Amniotic stem cell (primary cell): ENCODE measurements around the gene OSBP.
A peak's percentile ranks its signal among the peaks of the same experiment; 100 is the strongest.

ENCODE experiments used
- DNase-seq: peaks from one replicate; lab custom pipeline; 2025; lab: John Stamatoyannopoulos, UW

OSBP gene

GRCh38 chr11:59602432-59602831, 13.1 kb downstream of the OSBP start:
- no peak for DNase-seq

GRCh38 chr11:59601788-59602187, 13.8 kb downstream of the OSBP start:
- DNase-seq, result no peak

- DNase-seq, result no peak
These were observed 14.9 kb downstream of the OSBP start for GRCh38 chr11:59600636-59601035.

GRCh38 chr11:59600234-59600633, 15.3 kb downstream of the OSBP start:
- no peak for DNase-seq

- no peak for DNase-seq
These were observed 16.6 kb downstream of the OSBP start for GRCh38 chr11:59598961-59599360.

- no peak for DNase-seq
These were observed 31.3 kb downstream of the OSBP start for GRCh38 chr11:59584294-59584693.

GRCh38 chr11:59582006-59582405, 33.6 kb downstream of the OSBP start:
- DNase-seq, result no peak

- DNase-seq, result no peak
These were observed 37.2 kb downstream of the OSBP start for GRCh38 chr11:59578369-59578768.

- DNase-seq, result no peak
These were observed 40.1 kb downstream of the OSBP start for GRCh38 chr11:59575505-59575904.

GRCh38 chr11:59574932-59575502, 40.6 kb downstream of the OSBP start:
- no peak for DNase-seq

- peak; percentile 7 for DNase-seq
These were observed 41.1 kb downstream of the OSBP start for GRCh38 chr11:59574467-59574866.

GRCh38 chr11:59573216-59573615, 42.4 kb downstream of the OSBP start:
- peak; percentile 11 for DNase-seq

- no peak for DNase-seq
These were observed 43.5 kb downstream of the OSBP start for GRCh38 chr11:59572091-59572490.

- no peak for DNase-seq
These were observed 53.3 kb downstream of the OSBP start for GRCh38 chr11:59562292-59562691.

GRCh38 chr11:59560702-59561473, 54.7 kb downstream of the OSBP start:
- peak; percentile 53 for DNase-seq

- DNase-seq, result no peak
These were observed 55.3 kb downstream of the OSBP start for GRCh38 chr11:59560290-59560701.

GRCh38 chr11:59559886-59560285, 55.7 kb downstream of the OSBP start:
- no peak for DNase-seq

- DNase-seq, result no peak
These were observed 57.3 kb downstream of the OSBP start for GRCh38 chr11:59558270-59558643.

GRCh38 chr11:59556917-59557348, 58.6 kb downstream of the OSBP start:
- DNase-seq, result no peak

- DNase-seq, result peak; percentile 66
These were observed 59.3 kb downstream of the OSBP start for GRCh38 chr11:59556115-59556916.

GRCh38 chr11:59555601-59556114, 59.9 kb downstream of the OSBP start:
- no peak for DNase-seq

- no peak for DNase-seq
These were observed 62.3 kb downstream of the OSBP start for GRCh38 chr11:59553323-59553722.

- DNase-seq, result no peak
These were observed 62.7 kb downstream of the OSBP start for GRCh38 chr11:59552844-59553243.
